IPS-18a (cell line): ENCODE results near the gene COL7A1.

Experiments used
- H3K27ac ChIP-seq: one replicate; pipeline ENCODE4 v1.5.1; 2013; ENCODE audit warnings: low read length
- H3K27me3 ChIP-seq: one replicate; pipeline ENCODE4 v1.6.1; 2013; ENCODE audit warnings: mild to moderate bottlenecking, low read length; ENCODE audit not compliant: control insufficient read depth, insufficient read depth
- H3K36me3 ChIP-seq: one replicate; pipeline ENCODE4 v1.6.1; 2013; ENCODE audit warnings: low read depth, low read length; ENCODE audit not compliant: control insufficient read depth
- H3K4me1 ChIP-seq: one replicate; pipeline ENCODE4 v1.6.1; 2013; ENCODE audit warnings: low read depth, low read length; ENCODE audit not compliant: control insufficient read depth
- H3K4me3 ChIP-seq: one replicate; pipeline ENCODE4 v1.5.1; 2013; ENCODE audit warnings: low read length
- H3K9ac ChIP-seq: one replicate; pipeline ENCODE4 v1.6.1; 2013; ENCODE audit warnings: mild to moderate bottlenecking, low read length, moderate library complexity
- H3K9me3 ChIP-seq: one replicate; pipeline ENCODE4 v1.6.1; 2013; ENCODE audit warnings: low read depth, low read length; ENCODE audit not compliant: control insufficient read depth

Gene COL7A1

DNA sequence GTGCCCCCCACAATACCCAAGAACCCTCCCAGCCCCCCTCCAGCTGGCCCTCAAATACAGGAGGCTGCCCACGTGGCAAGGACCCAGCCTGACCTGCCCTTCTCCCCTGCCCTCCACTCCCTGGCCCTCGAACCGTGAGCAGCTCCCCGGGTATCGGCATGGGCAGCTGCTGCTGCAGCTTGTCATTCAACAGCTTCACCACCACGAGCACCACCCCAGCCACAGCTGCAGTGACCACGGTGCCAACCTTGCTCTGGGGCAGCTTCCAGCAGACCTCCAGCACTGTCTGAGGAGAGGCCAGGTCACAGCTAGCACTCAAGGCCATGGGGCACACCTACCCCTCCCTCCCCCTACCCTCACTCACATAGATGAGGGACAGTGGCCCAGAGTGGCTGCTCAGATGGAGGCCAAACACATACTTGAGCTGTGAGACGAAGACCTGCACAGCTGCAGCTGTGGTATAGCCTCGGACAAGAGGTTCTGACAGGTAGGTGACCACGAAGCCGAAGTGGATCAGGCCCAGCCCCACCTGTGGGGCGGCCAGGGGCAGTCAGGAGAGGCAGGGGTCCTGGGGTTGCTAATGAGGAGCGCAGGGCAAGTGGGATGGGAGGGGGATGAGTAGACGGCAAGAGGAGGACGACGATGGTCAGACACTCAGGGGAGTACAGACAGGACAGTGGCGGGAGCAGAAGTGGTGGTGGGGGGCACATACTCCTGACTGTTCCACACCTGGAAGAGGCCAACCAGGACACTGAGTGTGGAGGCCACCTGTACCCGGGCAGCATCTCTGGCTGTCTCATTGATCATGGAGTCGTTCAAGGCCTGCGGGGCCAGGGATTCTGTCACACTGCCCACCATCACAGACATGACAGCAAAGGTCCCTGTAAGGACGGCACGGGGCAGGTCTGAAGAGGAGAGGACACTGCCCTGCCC lies 36.7 kb upstream of the COL7A1 start:
- no peaks in the 10 kb centered on the region for H3K27me3 ChIP-seq
- H3K4me3 ChIP-seq: no peak overlapping the region
- H3K36me3 ChIP-seq: peaks cover 49% of the 10 kb centered on the region
- no peak overlapping the region for H3K27ac ChIP-seq
- no peak overlapping the region for H3K9ac ChIP-seq
- H3K4me1 ChIP-seq: peaks cover 12% of the 10 kb centered on the region
- no peaks in the 10 kb centered on the region for H3K9me3 ChIP-seq

DNA sequence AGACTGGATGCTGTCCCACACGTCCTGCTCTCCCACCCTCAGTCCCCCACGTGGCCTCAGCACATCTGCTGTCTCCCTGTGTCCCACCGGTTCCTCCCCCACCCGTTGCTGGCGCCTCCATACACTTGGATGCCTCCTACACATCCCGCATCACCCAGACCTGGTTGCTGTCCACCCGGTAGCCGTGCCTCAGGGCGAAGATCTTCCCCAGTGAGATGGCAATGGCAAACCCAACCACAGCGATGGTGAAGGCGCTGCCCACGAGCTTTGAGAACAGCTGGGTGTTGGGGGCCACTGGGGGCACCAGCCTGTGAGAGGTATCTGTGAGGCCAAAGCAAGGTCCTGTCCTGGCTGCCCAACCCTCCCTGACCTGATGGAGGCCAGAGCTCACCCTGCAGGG lies 35.7 kb upstream of the COL7A1 start:
- Histone ChIP-seq H3K27ac (no peak overlapping the region), H3K4me1 (peaks cover 4% of the 10 kb centered on the region), H3K27me3 (no peaks in the 10 kb centered on the region), H3K9me3 (no peaks in the 10 kb centered on the region), H3K4me3 (no peak overlapping the region), H3K9ac (no peak overlapping the region), H3K36me3 (peaks cover 57% of the 10 kb centered on the region)

DNA sequence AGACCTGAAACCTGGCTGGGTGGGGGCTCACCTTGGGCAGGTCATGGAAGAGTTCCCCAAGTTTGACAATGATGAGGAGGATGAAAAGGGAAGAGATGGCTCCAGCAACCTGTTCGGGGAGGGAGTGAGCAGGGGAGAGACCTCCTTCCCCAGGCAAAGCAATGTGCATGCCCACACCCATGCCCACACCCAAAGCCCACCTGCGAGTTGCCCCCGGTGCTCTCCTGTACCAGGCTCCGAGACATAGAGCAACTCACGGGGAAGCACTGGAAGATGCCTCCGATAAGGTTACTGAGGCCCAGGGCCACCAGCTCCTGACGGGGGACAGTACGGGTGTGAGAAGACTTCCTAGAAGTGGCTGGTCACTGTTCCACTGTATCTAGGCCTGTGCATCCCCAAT lies 35.3 kb upstream of the COL7A1 start:
- Histone ChIP-seq H3K36me3 (peaks cover 60% of the 10 kb centered on the region), H3K27me3 (no peaks in the 10 kb centered on the region), H3K4me3 (no peak overlapping the region), H3K4me1 (peaks cover 4% of the 10 kb centered on the region), H3K9me3 (no peaks in the 10 kb centered on the region), H3K9ac (no peak overlapping the region), H3K27ac (no peak overlapping the region)

DNA sequence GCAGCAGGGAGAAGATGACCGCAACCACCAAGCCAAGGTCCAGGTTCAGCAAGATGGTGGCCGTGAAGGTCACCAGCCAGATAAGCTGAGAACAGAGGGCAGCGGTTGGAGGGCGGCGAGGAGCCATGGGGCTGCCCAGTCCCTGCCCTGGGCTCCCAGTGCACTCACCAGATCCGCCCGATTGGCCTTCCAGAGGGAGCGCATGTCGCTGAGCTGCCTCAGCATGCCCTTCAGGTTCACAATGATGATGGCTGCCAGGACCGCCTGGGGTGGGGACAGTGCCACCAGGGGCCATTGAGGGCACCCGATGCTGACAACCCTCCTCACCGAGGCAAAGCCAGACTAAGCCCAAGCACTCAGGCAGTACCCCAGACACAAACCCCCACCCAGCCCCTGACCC lies 34.8 kb upstream of the COL7A1 start:
- H3K4me3 ChIP-seq: no peak overlapping the region
- no peak overlapping the region for H3K27ac ChIP-seq
- H3K36me3 ChIP-seq: peaks cover 65% of the 10 kb centered on the region
- H3K27me3 ChIP-seq: no peaks in the 10 kb centered on the region
- H3K4me1 ChIP-seq: peaks cover 4% of the 10 kb centered on the region
- H3K9ac ChIP-seq: no peak overlapping the region
- no peaks in the 10 kb centered on the region for H3K9me3 ChIP-seq

DNA sequence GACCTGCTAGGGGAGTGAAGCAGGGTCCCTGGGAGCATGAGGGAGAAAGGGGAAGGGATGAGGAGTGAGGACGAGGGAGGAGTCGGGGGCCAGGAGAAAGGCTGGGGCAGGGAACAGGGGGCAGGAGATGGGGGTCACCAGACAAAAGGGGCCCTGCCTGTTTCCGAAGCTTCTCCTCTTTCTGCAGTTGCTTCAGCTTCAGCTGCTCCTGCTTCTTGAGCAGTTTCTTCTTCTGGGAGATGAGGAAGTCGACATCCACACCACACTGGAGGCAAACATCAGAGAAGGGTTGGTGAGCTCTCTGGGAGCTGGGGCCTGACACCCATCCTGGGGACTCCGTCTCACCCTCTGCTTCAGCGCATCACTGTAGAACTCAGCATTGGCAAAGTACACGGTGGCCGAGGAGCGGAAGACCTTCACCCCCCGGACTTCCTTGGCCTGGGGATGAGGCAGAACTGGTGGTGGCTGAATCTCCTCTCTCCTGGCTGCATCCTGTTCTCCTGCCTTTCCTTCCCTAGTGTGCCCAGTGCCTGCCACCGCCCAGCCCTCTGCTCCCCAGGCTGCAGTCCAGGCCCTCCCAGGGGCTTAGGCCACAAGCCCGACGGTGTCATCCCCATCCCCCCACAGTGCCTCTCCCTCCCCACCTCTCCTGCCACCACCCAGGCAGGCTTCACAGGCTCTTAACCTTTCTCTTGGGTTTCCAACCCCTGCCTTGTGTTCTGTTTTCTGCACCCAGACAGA lies 33.3 kb upstream of the COL7A1 start:
- Histone ChIP-seq H3K9me3 (no peaks in the 10 kb centered on the region), H3K27ac (no peak overlapping the region), H3K36me3 (peaks cover 69% of the 10 kb centered on the region), H3K4me3 (no peak overlapping the region), H3K4me1 (no peaks in the 10 kb centered on the region), H3K9ac (no peak overlapping the region), H3K27me3 (no peaks in the 10 kb centered on the region)

DNA sequence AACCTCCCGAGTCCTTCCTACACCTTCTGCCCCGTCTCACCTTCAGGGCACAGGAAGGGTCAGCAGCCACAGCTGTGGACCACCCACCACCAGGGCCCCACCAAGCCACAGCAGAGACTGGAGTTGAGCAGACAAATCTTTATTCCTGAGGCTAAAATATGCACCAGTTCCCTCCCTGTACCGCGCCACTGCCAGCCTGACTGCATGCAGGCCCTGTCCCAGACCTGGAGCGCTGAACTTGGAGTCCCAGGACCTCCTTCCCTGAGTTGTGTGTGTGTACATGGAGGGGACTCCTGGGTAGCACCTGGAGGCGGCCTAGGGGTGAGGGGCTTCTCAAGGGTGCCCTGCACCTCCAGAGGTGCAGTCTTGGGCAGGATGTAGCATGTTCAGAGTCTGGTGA lies 30.5 kb upstream of the COL7A1 start:
- no peaks in the 10 kb centered on the region for H3K9me3 ChIP-seq
- no peak overlapping the region for H3K27ac ChIP-seq
- H3K4me1 ChIP-seq: no peaks in the 10 kb centered on the region
- H3K9ac ChIP-seq: no peak overlapping the region
- no peaks in the 10 kb centered on the region for H3K27me3 ChIP-seq
- peaks cover 48% of the 10 kb centered on the region for H3K36me3 ChIP-seq
- no peak overlapping the region for H3K4me3 ChIP-seq

DNA sequence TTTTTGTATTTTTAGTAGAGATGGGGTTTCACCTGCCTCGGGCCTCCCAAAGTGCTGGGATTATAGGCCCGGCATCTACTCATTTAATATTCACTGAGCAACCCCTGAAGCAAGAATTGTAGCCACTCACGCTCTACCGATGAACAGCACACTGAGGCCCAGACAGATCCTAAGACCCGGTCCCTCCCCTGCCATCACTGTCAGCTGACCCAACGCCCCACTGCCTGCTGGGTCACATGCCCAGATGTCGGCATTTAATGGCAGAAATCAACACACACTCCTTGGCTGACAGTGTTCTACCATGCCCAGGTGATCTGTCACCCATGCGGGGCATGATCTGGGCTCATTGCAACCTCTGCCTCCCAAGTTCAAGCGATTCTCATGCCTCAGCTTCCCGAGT lies 29.6 kb upstream of the COL7A1 start:
- H3K4me3 ChIP-seq: no peak overlapping the region
- no peaks in the 10 kb centered on the region for H3K9me3 ChIP-seq
- no peaks in the 10 kb centered on the region for H3K27me3 ChIP-seq
- H3K4me1 ChIP-seq: no peaks in the 10 kb centered on the region
- no peak overlapping the region for H3K9ac ChIP-seq
- peaks cover 40% of the 10 kb centered on the region for H3K36me3 ChIP-seq
- H3K27ac ChIP-seq: no peak overlapping the region

DNA sequence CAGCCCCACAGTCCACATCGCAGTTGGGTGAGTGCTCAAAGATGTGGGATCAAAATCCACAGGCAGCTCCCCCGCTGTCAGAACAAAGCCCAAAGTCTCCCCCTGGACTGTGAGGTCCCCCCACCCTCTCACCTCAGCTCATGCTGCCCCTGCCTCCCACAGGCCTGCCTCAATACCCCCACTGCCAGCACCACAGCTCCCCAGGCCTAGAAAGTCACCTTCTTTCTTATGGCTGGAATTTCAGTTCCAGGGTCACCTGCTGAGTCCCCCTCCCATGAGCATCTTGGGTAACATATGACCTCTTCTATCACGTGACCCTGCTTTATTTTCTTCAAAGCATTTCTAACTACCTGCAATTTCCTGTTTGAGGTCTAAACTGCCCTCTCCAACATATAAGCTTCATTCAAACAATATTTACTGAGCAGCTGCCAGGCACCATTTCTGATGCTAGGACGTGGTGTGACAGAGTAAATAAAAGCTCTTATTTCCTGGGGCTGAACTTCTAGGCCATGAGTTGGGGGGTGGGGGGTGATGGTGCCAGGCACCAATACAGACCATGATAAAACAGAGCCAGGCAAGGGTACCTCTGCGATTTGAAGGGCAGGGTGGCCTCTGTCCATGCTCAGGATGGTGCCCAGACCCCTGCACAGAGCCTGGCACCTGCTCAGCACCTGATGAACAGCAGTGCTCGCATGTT lies 28.9 kb upstream of the COL7A1 start:
- no peak overlapping the region for H3K9ac ChIP-seq
- no peak overlapping the region for H3K27ac ChIP-seq
- H3K36me3 ChIP-seq: peaks cover 35% of the 10 kb centered on the region

DNA sequence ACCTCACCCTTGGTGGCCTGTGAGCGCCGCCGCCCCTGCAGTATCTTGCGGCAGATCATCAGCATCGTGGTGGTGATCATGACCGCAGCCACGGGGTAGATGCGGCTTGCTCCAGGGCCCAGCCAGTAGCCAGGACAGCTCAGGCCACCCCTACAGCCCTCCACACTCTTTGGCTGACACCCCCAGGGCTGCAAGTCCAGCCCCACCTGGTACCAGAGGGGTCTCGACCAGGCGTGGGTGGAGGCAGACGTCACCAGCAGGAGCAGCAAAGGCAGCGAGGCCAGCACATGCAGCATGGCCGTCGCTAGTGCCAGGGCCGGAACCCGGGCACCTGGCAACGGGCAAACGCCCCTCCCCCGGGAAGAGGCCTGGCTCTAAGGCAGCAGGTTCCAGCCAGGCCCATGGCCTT lies 26.3 kb upstream of the COL7A1 start, which contains the start of gene TMEM89:
TMEM89 (minus strand) TSS at position 309 of the 409 bp plus-strand sequence; CDS start at position 296, 13 bp downstream.
- Histone ChIP-seq H3K27me3 (no peaks in the 10 kb centered on the region), H3K4me1 (no peaks in the 10 kb centered on the region), H3K36me3 (peaks cover 17% of the 10 kb centered on the region), H3K4me3 (no peak within 1 kb of the TSS), H3K9me3 (peaks cover 7% of the 10 kb centered on the region), H3K27ac (no peak within 1 kb of the TSS), H3K9ac (no peak within 1 kb of the TSS)

More for the DNA sequence above, 28.9 kb upstream of the COL7A1 start:
- Histone ChIP-seq H3K4me3 (no peak overlapping the region), H3K4me1 (no peaks in the 10 kb centered on the region), H3K9me3 (no peaks in the 10 kb centered on the region), H3K27me3 (no peaks in the 10 kb centered on the region)

DNA sequence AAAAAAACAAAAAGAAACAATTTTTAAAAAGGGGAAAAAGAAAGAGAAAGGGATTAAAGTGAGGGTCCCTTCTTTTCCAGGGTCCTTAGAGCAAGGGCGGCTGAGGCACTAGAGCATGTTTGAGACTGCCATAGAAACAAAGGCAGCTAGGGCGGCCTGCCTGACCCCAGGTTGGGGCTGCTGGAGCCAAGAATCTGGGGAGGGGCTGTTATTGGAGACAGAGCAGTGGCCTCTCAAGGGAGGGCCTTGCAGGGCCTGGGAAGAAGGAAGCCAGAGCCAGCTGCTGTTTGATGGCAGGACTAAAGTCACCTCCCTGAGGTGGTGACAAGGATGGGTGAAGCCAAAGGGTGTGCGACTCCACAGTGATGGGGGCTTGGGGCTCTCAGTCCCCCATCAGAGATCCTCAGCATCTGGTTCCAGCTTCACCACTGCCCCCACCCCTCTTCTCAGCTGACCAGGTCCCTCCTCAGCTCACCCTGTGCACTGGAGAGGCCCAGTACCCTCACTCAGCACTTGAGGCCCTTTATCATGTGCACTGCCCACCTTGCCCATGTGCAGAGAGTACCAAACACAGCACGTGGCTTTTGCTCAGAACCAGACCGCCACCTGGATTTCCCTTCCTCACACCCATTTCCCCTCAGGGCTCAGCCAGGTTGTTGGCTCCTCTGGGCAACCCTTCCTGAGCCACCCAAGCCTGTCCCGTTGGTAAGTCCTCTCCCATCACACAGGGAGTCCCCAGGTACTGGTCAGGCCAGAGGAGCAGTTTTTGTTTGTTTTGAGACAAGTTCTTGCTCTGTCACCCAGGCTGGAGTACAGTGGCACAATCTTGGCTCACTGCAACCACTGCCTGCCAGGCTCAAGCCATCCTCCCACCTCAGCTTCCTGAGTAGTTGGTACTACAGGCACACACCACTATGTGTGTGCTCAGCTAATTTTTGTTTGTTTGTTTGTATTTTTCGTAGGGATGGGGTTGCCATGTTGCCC lies 24.7 kb upstream of the COL7A1 start:
- Histone ChIP-seq H3K27ac (no peak overlapping the region), H3K9me3 (peaks cover 7% of the 10 kb centered on the region), H3K4me1 (no peaks in the 10 kb centered on the region), H3K36me3 (peaks cover 3% of the 10 kb centered on the region), H3K27me3 (no peaks in the 10 kb centered on the region), H3K4me3 (no peak overlapping the region), H3K9ac (no peak overlapping the region)
